GM18867 (cell line): ENCODE measurements around the gene ACP1.

Experiments used
- ATAC-seq: cut with Tn5 transposase; IDR thresholded peaks from one replicate; pipeline ENCODE4 v1.9.1; 2021; ENCODE audit warnings: mild to moderate bottlenecking, moderate library complexity; ENCODE audit not compliant: unreplicated experiment

ACP1 gene

GRCh38 chr2:254241-254640 is 10.5 kb upstream of the ACP1 start:
- ATAC-seq: no peak

GRCh38 chr2:255195-255594 is 9.6 kb upstream of the ACP1 start:
- ATAC-seq: no peak

GRCh38 chr2:256094-256493 is 8.7 kb upstream of the ACP1 start:
- no peak for ATAC-seq

GRCh38 chr2:257429-257828 is 7.3 kb upstream of the ACP1 start:
- ATAC-seq: no peak

- no peak for ATAC-seq
Observed at GRCh38 chr2:257842-258241, 6.9 kb upstream of the ACP1 start.

- no peak for ATAC-seq
Observed at GRCh38 chr2:258933-259332, 5.8 kb upstream of the ACP1 start.

- ATAC-seq: no peak
Observed at GRCh38 chr2:259789-260331, 4.9 kb upstream of the ACP1 start.

- ATAC-seq: no peak
Observed at GRCh38 chr2:260507-261161, 4.1 kb upstream of the ACP1 start.

GRCh38 chr2:262117-262516 is 2.6 kb upstream of the ACP1 start:
- no peak for ATAC-seq

GRCh38 chr2:263022-263738 is 1.6 kb upstream of the ACP1 start:
- no peak for ATAC-seq

- peak; percentile 29 for ATAC-seq
Observed at GRCh38 chr2:263774-264492, 814 bp upstream of the ACP1 start, which contains the start of gene SH3YL1. Gene SH3YL1 (minus strand): TSS chr2:264032. CDS start chr2:263984, 48 bp downstream.

- ATAC-seq: no peak
Observed at GRCh38 chr2:268323-268722, 3.6 kb downstream of the ACP1 start.

GRCh38 chr2:269356-270030 is 4.7 kb downstream of the ACP1 start:
- ATAC-seq: no peak

GRCh38 chr2:270861-271260 is 6.1 kb downstream of the ACP1 start:
- no peak for ATAC-seq

GRCh38 chr2:271917-272316 is 7.2 kb downstream of the ACP1 start:
- ATAC-seq: no peak

GRCh38 chr2:273333-273732 is 8.6 kb downstream of the ACP1 start:
- no peak for ATAC-seq

GRCh38 chr2:274503-274902 is 9.8 kb downstream of the ACP1 start:
- no peak for ATAC-seq

- peak; percentile 84 for ATAC-seq
Observed at GRCh38 chr2:275466-275865, 10.7 kb downstream of the ACP1 start.

GRCh38 chr2:278312-278926 is 13.7 kb downstream of the ACP1 start:
- no peak for ATAC-seq

- ATAC-seq: no peak
Observed at GRCh38 chr2:278927-279320, 14.2 kb downstream of the ACP1 start.

- no peak for ATAC-seq
Observed at GRCh38 chr2:279366-279765, 14.6 kb downstream of the ACP1 start.
